ENCODE results near the gene LRMDA.

DNA sequence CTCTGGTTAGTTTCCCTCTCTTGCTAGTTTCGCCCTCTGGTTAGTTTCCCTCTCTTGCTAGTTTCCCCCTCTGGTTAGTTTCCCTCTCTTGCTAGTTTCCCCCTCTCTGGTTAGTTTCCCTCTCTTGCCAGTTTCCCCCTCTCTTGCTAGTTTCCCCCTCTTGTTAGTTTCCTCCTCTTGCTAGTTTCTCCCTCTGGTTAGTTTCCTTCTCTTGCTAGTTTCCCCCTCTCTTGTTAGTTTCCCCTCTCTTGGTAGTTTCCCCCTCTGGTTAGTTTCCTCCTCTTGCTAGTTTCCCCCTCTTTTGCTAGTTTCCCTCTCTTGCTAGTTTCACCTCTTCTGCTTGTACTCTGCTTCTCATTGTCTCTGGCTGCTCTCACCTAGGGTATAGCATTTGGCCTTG, 613.8 kb downstream of the LRMDA start:
- TF ChIP-seq CTCF (IDR thresholded peaks at IDR 0.05; ENCODE audit: borderline replicate concordance, extremely low read depth, low read length, poor library complexity, severe bottlenecking) (no peak), EZH2 (IDR thresholded peaks at IDR 0.05; ENCODE audit: borderline replicate concordance, low read depth, low read length, severe bottlenecking) (no peak)

Data from DND-41 (cell line).